Esophagus muscularis mucosa (tissue), 4 donors: ENCODE results near the gene KLRC1. TPM values are rescaled to one million over a fixed set of nuclear protein-coding genes. Genes with fewer than 3 reads are reported as not detected.
"Not testable (repeated sequence)": the region's sequence is repeated elsewhere in the genome, so short reads cannot be mapped to it uniquely, and the experiment has no call there.

Experiments used
- DNase-seq: peaks from one replicate; pipeline ENCODE4 v3.0.0-alpha.2; 2017; ENCODE audit errors: extremely low spot score
- H3K27ac ChIP-seq, 4 donors: fragments of 200-600 bp; sonication (generic); replicated peaks in 1 of 4; 1 replicate in 3 of 4; 2 replicates in 1 of 4; pipeline ENCODE4 v1.5.1; 2016 to 2019; ENCODE audit warnings: mild to moderate bottlenecking in 1 of 4
- H3K27me3 ChIP-seq, 4 donors: fragments of 200-600 bp; sonication (generic); one replicate each; pipeline versions ENCODE4 v1.5.1 to v1.6.0; 2016 to 2019
- H3K36me3 ChIP-seq, 4 donors: fragments of 200-600 bp; sonication (generic); one replicate each; pipeline ENCODE4 v1.5.1; 2016 to 2019
- H3K4me1 ChIP-seq, 4 donors: fragments of 200-600 bp; sonication (generic); one replicate each; pipeline ENCODE4 v1.5.1; 2016 to 2019
- H3K4me3 ChIP-seq, 4 donors: fragments of 200-600 bp; sonication (generic); 1 replicate in 2 of 4; 2 replicates in 2 of 4; pipeline ENCODE4 v1.5.1; 2016 to 2019; ENCODE audit warnings: mild to moderate bottlenecking in 4 of 4, moderate library complexity in 1 of 4
- H3K9me3 ChIP-seq, 4 donors: fragments of 200-600 bp; sonication (generic); 1 replicate in 3 of 4; 2 replicates in 1 of 4; pipeline ENCODE4 v1.5.1; 2016 to 2019
- CTCF ChIP-seq, 3 experiments: fragments of 200-600 bp in 2 of 3; fragments of 450-650 bp in 1 of 3; sonication (generic) in 2 of 3; IDR thresholded peaks; one replicate each; pipeline ENCODE4 v1.5.1; 2017 to 2019; ENCODE audit warnings: antibody characterized with exemption in 3 of 3, mild to moderate bottlenecking in 2 of 3, moderate library complexity in 1 of 3
- EP300 ChIP-seq: sonication (generic); formaldehyde crosslinking; IDR thresholded peaks from one replicate; pipeline ENCODE4 v1.6.1; 2017; ENCODE audit warnings: antibody characterized with exemption
- POLR2A ChIP-seq: fragments of 450-650 bp; IDR thresholded peaks from one replicate; pipeline ENCODE4 v1.6.1; 2017; ENCODE audit warnings: antibody characterized with exemption, moderate library complexity, mild to moderate bottlenecking, low read depth
- POLR2AphosphoS5 ChIP-seq, 2 donors: sonication (generic); formaldehyde crosslinking; IDR thresholded peaks; one replicate each; pipeline ENCODE4 v1.6.1; 2017; ENCODE audit warnings: antibody characterized with exemption in 2 of 2
- WGBS: methylation state at CpG from one replicate; pipeline ENCODE4 v1.1.5; 2018; 5-methylcytosine and 5-hydroxymethylcytosine counted together
- intact Hi-C: fragments of 100-400 bp; cut with DNase I; formaldehyde crosslinking; loops from one replicate; pipeline ENCODE4 v1.15.1; 2023
- total RNA-seq, 4 donors: library from RNA; depleted of rRNA; stranded (reverse); fragments of >200 nt; gene quantifications; one replicate each; pipeline versions ENCODE4 v1.1.0 to v1.2.1, GENCODE V29; 2016

KLRC1 gene
- total RNA-seq, 4 donors from 2014 or later: 0.50 to 2.1 TPM; not detected in 2

- Histone ChIP-seq H3K36me3 (no peaks in the 10 kb centered on the region), H3K4me3 (no peak overlapping the region), H3K27ac (no peak overlapping the region), H3K9me3 (peaks cover 0 to 7% (median 0%) of the 10 kb centered on the region in 4 donors), H3K27me3 (no peaks in the 10 kb centered on the region), H3K4me1 (no peaks in the 10 kb centered on the region)
- no peak for DNase-seq
- no peak for TF ChIP-seq POLR2AphosphoS5 (IDR thresholded peaks at IDR 0.05)
- TF ChIP-seq EP300: no peak
- no peak for TF ChIP-seq CTCF (IDR thresholded peaks at IDR 0.05)
- TF ChIP-seq POLR2A: no peak
- intact Hi-C loops: no loop called here
Measured at GRCh38 chr12:10404798-10405197, 48.4 kb downstream of the KLRC1 start.

GRCh38 chr12:10400829-10401228, 52.3 kb downstream of the KLRC1 start:
- peaks cover 0 to 5% (median 4%) of the 10 kb centered on the region in 4 donors for H3K4me1 ChIP-seq
- intact Hi-C loops: no loop called here
- H3K4me3 ChIP-seq: no peak overlapping the region
- no peak overlapping the region for H3K27ac ChIP-seq
- H3K36me3 ChIP-seq: no peaks in the 10 kb centered on the region
- peaks cover 0 to 7% (median 0%) of the 10 kb centered on the region in 4 donors for H3K9me3 ChIP-seq
- H3K27me3 ChIP-seq: no peaks in the 10 kb centered on the region
- DNase-seq: no peak
- TF ChIP-seq EP300: no peak
- no peak for TF ChIP-seq POLR2A
- no peak for TF ChIP-seq POLR2AphosphoS5 (IDR thresholded peaks at IDR 0.05)
- no peak for TF ChIP-seq CTCF (IDR thresholded peaks at IDR 0.05)

GRCh38 chr12:10398168-10398567, 55.0 kb downstream of the KLRC1 start:
- Histone ChIP-seq H3K4me1 (peaks cover 0 to 13% (median 10%) of the 10 kb centered on the region in 4 donors), H3K36me3 (no peaks in the 10 kb centered on the region), H3K27ac (no peak overlapping the region), H3K4me3 (no peak overlapping the region), H3K27me3 (no peaks in the 10 kb centered on the region), H3K9me3 (no peaks in the 10 kb centered on the region)
- WGBS: 69% methylated on average over 2 of the region's 2 CpGs
- intact Hi-C loops: no loop called here
- DNase-seq: no peak
- no peak for TF ChIP-seq POLR2A
- no peak for TF ChIP-seq CTCF (IDR thresholded peaks at IDR 0.05)
- TF ChIP-seq POLR2AphosphoS5 (IDR thresholded peaks at IDR 0.05): no peak
- TF ChIP-seq EP300: no peak

- TF ChIP-seq EP300 (no peak), POLR2AphosphoS5 (IDR thresholded peaks at IDR 0.05) (no peak), CTCF (IDR thresholded peaks at IDR 0.05) (no peak), POLR2A (no peak)
- H3K9me3 ChIP-seq: no peaks in the 10 kb centered on the region
- H3K27me3 ChIP-seq: no peaks in the 10 kb centered on the region
- intact Hi-C loops: no loop called here
- no peak overlapping the region for H3K4me3 ChIP-seq
- 42% methylated on average over 2 of the region's 2 CpGs for WGBS
- H3K27ac ChIP-seq: no peak overlapping the region
- peaks cover 0 to 19% (median 13%) of the 10 kb centered on the region in 4 donors for H3K4me1 ChIP-seq
- DNase-seq: no peak
- H3K36me3 ChIP-seq: no peaks in the 10 kb centered on the region
Measured at GRCh38 chr12:10397296-10397695, 55.9 kb downstream of the KLRC1 start.

- H3K27me3 ChIP-seq, H3K36me3 ChIP-seq, DNase-seq, intact Hi-C loops, H3K9me3 ChIP-seq: not testable (repeated sequence)
- Histone ChIP-seq H3K4me3 (peak overlapping the region in 2 of 4 donors; percentile 1 to 19), H3K4me1 (peaks cover 0 to 23% (median 14%) of the 10 kb centered on the region in 4 donors), H3K27ac (peak overlapping the region in 3 of 4 donors; percentile 3 to 63 (median 47))
- WGBS: 79% methylated on average over 15 of the region's 15 CpGs
Measured at GRCh38 chr12:10396176-10396575, 57.0 kb downstream of the KLRC1 start.

Other genes with a start within 250 kb of the KLRC1 start
- 100 to 1,000 TPM; 142 to 352 (median 213) TPM for gene GABARAPL1, start 240.5 kb downstream of the KLRC1 start, total RNA-seq
- gene KLRD1, start 145.5 kb downstream of the KLRC1 start, total RNA-seq: 1 to 10 TPM in 1 of 4 donors, under 1 TPM in 3; 0.32 to 1.3 (median 0.73) TPM
- 1 to 10 TPM in 3 of 4 donors, under 1 TPM in 1; 0.19 to 1.8 (median 1.2) TPM for gene KLRK1, start 63.3 kb downstream of the KLRC1 start, total RNA-seq
- under 1 TPM in 1 of 4 donors, not detected in 3; 0.83 TPM for gene KLRC4, start 43.6 kb downstream of the KLRC1 start, total RNA-seq
- not detected for gene KLRC3, start 32.8 kb downstream of the KLRC1 start, total RNA-seq
- gene KLRC2, start 17.4 kb downstream of the KLRC1 start, total RNA-seq: under 1 TPM in 2 of 4 donors, not detected in 2; 0.42 to 0.66 TPM
- gene EIF2S3B, start 52.5 kb upstream of the KLRC1 start, total RNA-seq: under 1 TPM in 3 of 4 donors, not detected in 1; 0.17 to 0.45 (median 0.17) TPM
- 10 to 100 TPM in 3 of 4 donors, 1 to 10 TPM in 1; 10.0 to 14.2 (median 11.3) TPM for gene MAGOHB, start 160.2 kb upstream of the KLRC1 start, total RNA-seq
- 1 to 10 TPM in 1 of 4 donors, under 1 TPM in 1, not detected in 2; 0.50 to 1.2 TPM for gene STYK1, start 220.7 kb upstream of the KLRC1 start, total RNA-seq